GM21360 (cell line): ENCODE results near the gene LRTM2.
A peak's percentile ranks its signal among the peaks of the same experiment; 100 is the strongest.

Experiments
- ATAC-seq: cut with Tn5 transposase; IDR thresholded peaks from one replicate; pipeline ENCODE4 v1.9.1; 2021; ENCODE audit warnings: mild to moderate bottlenecking, moderate library complexity; ENCODE audit not compliant: unreplicated experiment

Gene LRTM2

GRCh38 chr12:1797011-1797901 is 23.1 kb upstream of the LRTM2 start:
- ATAC-seq: peak; percentile 9

GRCh38 chr12:1797991-1798640 is 22.2 kb upstream of the LRTM2 start:
- no peak for ATAC-seq

GRCh38 chr12:1798641-1799020 is 21.7 kb upstream of the LRTM2 start:
- no peak for ATAC-seq

GRCh38 chr12:1799051-1799881 is 21.1 kb upstream of the LRTM2 start:
- ATAC-seq: no peak

DNA sequence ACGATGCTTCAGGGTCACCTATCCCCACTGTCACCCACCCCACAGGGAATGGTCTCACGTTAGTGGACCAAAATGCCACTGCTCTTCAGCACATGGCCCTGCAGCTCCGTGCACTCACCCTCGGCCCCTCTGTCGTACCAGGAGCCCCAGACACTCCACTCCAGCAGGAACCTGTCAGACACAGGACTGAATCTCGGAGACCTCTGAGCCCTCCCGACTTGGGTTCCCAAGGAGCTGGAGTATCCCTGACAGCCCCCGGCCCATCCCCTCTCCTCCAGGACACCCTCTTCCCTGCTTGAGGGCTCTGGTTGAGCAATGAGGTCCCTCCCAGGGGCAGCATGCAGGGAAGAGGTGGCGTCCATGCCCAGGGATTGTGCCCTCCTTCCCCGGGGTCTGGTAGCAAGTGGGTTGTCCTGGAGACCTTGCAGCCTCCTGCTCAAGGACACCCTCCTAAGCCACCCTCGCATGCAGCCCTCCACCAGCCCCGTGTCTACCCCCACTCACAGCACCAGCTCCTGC is 20.4 kb upstream of the LRTM2 start:
- no peak for ATAC-seq

- ATAC-seq: peak; percentile 38
Observed at GRCh38 chr12:1800401-1801302, 19.7 kb upstream of the LRTM2 start.

GRCh38 chr12:1801303-1801975 is 18.9 kb upstream of the LRTM2 start:
- no peak for ATAC-seq

GRCh38 chr12:1803736-1804135 is 16.6 kb upstream of the LRTM2 start:
- no peak for ATAC-seq

DNA sequence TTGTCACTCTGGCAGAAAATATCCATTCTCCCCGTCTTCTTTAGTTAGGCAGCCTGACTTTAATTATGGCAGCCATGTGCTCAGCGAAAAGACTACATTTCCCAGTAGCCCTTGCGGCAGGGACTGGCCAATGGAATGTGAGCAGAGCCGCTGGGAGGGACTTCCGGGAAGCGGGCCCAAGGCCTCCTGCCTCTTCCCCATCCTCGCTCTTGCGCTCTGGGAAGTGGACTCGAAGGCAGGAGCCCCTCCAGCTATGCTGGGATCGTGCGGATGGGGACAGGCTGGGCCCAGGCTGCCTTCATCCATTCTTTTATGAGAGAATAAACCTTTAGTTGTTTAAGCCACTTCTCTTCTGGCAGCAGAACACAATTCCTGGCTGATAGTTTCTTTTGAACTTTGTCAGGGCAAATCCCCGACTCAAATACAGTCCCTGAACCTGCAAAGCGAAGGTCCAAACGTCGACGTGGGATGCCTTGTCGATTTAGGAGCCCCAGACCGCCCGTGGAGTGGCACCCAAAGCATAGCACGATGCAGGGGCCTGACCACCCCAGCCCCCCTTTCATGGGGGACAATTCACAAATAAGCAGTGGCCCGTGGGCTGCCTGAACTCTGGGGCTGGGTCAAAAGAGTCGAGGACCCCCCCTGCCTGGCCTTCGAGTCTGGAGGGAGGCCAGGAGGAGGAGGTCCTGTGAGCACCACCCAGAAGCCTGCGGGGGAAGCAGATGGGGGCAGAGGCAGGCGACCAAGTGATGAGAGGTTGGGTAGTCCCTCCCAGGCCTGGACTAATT is 15.6 kb upstream of the LRTM2 start:
- peak; percentile 83 for ATAC-seq

DNA sequence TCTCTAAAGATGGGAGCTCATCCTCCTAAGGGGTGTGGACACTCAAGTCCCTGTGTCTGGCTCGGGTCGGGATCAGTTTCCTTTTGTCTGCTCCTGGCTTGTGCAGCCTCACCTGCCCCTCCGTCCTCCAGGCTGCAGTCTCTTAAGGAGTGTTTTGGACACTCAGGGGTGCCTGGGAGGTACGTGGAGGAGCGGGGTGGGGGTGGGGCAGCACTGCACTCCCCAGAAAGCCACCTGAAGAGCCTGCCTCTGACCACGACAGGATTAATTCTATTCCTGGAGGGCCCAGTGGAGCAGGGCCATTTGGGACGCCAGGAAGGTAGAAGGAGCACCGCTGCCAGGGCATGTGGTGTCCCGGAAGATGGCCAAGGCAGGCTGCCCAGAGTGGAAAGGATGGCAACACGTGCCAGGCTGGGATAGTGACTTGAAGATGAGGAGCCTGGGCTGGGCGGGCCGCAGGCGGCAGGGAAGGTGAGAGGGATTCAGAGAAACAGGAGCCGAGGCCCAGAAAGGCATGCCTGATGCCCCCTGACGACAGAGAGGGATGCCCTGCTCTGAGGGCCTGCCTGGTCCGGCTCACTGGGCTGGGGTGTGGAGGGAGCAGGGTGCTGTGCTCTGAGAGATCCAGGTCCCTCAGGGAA is 14.8 kb upstream of the LRTM2 start:
- ATAC-seq: no peak

DNA sequence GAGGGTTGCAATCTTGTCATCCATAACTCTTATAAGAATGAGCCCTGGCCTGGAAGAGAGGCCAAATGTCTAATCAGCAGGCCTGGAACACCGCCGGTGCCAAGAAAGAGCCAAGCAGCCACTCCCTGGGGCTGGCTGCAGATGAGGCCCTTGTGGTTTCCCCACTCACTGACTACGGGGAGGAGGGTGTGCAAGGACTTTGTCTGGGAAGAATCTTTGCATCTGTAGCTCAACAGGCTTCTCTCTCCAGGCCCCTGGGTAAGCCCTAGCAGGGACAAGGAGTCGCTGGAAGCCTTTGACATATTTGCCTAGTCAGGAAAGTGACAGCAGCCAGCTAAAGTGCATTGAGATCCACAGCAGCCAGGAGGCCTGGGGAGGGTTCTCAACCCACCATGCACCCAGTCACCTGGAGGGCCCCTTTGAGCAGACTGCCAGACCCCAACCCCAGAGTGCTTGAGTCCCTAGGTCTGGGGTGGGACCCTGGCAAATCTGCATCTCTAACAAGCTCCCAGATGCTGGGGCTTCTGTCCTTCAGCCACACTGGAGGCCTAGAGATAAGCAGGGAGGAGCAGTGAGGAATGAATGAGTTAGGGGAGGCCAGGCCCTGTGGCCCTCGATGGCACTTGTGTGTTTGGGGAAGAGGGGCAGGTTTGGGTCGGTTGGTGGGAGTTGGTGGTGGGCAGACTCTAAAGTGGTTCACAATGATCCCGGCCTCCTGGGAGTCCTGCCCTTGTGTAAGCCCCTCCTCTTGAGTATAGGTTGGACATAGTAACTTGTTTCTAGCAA is 13.9 kb upstream of the LRTM2 start:
- ATAC-seq: no peak

GRCh38 chr12:1807087-1807860 is 13.1 kb upstream of the LRTM2 start:
- no peak for ATAC-seq

DNA sequence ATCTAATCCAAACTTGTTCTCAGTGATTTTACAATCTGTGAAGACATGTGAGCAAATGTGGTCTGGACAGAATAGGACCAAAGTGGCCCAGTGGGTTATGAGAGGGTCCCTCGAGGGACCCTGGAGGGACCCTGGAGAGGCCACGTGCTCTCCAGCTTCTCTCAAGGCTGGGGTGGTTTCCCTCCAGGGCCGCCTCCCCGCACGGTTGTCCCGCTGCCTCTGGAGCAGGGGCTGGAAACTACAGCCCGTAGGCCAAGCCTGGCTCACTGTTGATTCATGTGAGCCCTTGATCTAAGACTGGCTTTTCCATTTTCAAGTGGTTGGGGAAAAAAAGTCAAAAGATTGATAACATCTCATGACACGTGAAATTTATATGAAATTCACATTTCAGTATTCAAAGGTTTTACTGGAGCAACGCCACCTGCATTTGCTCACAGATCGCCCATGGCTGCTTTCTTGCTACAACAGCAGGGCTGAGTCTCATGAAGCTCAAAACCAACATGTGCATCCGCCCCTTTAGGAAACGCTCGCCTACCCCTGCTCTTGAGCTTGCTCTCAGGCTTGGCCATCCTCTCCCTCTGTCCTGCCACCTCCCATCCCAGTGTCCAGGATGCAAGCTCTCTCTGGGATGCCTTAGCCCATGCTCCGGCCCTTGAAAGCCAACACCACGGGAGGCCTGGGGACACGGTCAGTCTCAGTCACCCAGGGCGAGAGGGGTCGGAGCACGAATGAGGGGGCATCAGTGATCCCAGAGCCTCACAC is 12.1 kb upstream of the LRTM2 start:
- no peak for ATAC-seq

DNA sequence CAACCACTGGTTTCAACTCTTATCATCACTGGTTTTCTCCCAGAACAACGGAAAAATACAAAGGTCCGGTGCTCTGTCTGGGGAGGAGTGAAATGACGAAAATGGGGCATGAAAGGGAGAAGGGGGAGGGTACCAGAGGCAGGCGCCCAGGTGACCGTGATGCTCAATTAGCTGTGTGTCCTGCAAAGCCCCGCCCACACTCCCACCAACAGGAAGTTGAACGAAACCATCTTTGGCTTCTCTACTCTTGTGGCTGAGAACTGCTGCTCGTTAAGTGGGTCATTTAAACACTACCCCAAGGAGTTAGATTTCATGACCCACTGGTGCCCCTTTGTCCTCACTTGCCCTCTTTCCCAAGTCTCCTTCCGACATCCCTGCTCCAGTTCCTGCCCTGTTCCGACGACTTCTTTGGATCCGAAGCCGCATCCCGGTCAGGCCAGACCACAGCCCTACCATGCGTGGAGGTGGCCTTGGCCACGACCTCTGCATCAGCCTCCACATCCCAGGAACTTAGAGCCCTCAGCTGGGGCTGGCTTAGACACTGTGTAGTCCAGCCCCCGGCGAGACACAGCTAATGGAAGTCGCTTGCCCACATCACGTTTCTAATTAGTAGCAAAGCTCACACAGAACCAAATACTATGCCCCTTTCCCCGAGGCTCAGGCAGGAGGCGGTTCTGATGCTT is 11.4 kb upstream of the LRTM2 start:
- ATAC-seq: no peak

DNA sequence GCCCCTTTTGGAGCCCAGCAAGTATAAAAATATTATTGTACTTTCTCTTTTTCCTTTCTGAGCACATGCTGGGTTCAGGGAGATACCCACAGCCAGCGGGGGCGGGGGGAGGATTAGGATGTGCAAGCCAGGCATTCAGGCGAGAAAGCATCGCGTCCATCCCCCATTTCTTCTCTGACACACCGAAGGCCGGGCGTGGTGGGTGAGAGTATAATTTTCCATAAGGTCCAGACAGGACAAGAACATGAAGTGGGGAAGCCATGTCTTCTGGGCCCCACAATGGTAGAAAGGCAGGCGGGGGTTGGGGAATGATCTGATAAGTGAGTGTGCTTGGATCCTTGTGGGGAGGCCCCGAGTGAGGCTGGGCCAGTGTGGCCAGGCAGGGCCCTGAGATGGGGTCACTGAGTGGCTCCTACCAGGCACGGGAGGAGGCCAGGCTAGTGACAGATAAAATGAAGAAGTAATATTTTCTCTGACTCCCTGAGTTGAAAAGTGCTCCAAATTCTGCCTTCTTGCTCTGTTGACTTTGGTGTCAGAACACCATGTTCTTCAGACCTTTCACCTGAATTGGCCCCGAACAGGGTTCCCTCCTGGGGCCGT is 10.7 kb upstream of the LRTM2 start:
- no peak for ATAC-seq
